ENCODE results near the gene DPP6. TPM values are rescaled to one million over a fixed set of nuclear protein-coding genes. Genes with fewer than 3 reads are reported as not detected.

The DPP6 gene
- total and polyA plus RNA-seq, 10 donors: 0.11 to 8.7 (median 3.0) TPM

DNA sequence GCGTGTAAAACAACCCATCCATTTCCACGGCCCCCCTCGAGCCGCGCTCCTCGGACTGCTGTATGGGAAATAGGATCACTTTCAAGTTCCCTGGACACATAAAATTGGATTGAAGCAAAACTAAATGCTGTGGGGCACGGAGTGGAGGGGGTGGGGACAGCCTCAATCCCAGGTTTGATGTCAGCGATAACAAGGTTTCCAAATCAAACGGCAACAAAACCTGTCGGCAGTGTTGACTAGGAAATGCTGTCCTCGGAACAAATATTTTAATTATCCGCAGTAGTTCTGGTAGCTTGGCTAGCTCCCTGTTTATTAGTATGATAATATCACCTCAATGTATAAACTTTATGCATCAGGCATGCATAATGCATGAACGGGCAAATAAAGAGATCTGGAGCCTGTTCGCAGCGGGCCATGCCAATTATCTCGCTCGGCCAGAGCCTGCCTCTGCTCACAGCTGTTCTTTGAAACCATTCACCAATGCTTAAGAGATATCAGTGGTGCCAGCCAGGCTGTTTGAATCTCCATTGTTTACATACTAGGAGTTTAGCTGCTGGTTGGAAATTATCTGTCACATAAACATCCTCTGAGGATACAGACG lies 789.6 kb downstream of the DPP6 start:
- 55 to 59% (median 56%) methylated on average over 18 of the region's 18 CpGs for WGBS, 5 donors
- no peaks in the 10 kb centered on the region for H3K4me1 ChIP-seq
- peaks cover 0 to 23% (median 0%) of the 10 kb centered on the region in 7 donors for H3K27me3 ChIP-seq (replicated peaks in 1 of 7)
- intact Hi-C loops (cut with DNase I; ENCODE audit: low total_unique reads): no loop called here
- TF ChIP-seq POLR2A (IDR thresholded peaks at IDR 0.05) (no peak), POLR2AphosphoS5 (IDR thresholded peaks at IDR 0.05) (no peak)
- TF ChIP-seq, protein P1, sequence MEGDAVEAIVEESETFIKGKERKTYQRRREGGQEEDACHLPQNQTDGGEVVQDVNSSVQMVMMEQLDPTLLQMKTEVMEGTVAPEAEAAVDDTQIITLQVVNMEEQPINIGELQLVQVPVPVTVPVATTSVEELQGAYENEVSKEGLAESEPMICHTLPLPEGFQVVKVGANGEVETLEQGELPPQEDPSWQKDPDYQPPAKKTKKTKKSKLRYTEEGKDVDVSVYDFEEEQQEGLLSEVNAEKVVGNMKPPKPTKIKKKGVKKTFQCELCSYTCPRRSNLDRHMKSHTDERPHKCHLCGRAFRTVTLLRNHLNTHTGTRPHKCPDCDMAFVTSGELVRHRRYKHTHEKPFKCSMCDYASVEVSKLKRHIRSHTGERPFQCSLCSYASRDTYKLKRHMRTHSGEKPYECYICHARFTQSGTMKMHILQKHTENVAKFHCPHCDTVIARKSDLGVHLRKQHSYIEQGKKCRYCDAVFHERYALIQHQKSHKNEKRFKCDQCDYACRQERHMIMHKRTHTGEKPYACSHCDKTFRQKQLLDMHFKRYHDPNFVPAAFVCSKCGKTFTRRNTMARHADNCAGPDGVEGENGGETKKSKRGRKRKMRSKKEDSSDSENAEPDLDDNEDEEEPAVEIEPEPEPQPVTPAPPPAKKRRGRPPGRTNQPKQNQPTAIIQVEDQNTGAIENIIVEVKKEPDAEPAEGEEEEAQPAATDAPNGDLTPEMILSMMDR (IDR thresholded peaks at IDR 0.05 in 8 of 11, conservative IDR thresholded peaks at IDR 0.05 in 3 of 11): no peak
- H3K9me3 ChIP-seq: peaks cover 0 to 3% (median 0%) of the 10 kb centered on the region in 8 donors
- DNase-seq: no peak
- H3K27ac ChIP-seq: no peak overlapping the region
- no peak overlapping the region for H3K4me3 ChIP-seq
- no peaks in the 10 kb centered on the region for H3K36me3 ChIP-seq

DNA sequence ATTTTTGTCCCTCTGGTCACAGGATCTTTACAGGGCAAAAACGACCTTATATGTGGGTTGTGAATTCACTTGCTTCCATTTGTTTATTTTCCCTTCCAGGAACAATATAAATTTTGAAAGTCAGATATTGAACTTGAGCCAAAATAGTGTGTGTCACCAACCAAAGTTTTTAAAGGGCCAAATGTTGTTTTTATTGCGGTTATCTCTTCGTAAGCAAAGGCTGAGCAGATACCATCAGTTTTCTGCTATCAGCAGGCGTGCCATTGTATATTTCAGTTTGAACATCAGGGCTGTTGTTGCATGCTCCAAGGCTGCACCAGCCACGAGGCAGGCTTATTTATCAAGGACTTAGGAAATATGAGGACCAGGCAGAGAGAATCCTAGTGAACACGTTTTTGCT lies 790.4 kb downstream of the DPP6 start:
- no peak for DNase-seq
- no peak overlapping the region for H3K4me3 ChIP-seq
- H3K9me3 ChIP-seq: no peaks in the 10 kb centered on the region
- TF ChIP-seq, protein P1 (IDR thresholded peaks at IDR 0.05 in 8 of 11, conservative IDR thresholded peaks at IDR 0.05 in 3 of 11): no peak
- TF ChIP-seq POLR2AphosphoS5 (IDR thresholded peaks at IDR 0.05): no peak
- no peak overlapping the region for H3K27ac ChIP-seq
- 25 to 35% (median 31%) methylated on average over 6 of the region's 6 CpGs for WGBS, 5 donors
- H3K27me3 ChIP-seq (replicated peaks in 1 of 7): peaks cover 0 to 25% (median 0%) of the 10 kb centered on the region in 7 donors
- no peaks in the 10 kb centered on the region for H3K4me1 ChIP-seq
- no peaks in the 10 kb centered on the region for H3K36me3 ChIP-seq
- intact Hi-C loops (cut with DNase I; ENCODE audit: low total_unique reads): no loop called here

DNA sequence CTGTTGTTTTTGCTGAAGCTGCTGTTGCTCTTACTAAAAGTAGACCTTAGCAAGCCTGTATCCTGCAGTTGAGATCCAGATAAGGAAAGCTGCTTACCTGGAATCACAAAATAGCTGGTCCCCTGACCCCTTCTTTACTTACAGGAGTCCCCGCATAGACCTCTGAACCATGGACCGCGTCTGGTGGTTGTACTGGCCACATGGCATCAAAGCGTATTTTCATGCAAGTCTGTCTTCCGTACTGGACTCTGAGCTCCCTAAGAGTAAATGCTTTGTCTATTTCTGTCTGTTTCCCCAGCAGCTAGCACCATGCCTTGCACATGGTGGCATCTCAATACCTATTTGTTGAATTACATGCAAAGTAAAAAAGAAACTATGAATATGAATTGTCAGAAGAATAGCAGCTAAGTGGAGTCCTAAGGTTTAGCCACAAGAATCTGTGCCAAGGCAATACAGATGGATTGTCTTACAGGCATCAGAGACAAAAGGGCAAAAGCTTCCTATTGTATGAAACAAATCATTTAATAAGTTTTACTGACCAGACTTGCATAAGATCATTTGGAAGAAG lies 791.6 kb downstream of the DPP6 start:
- Histone ChIP-seq H3K4me3 (no peak overlapping the region), H3K27me3 (replicated peaks in 1 of 7) (peaks cover 0 to 25% (median 0%) of the 10 kb centered on the region in 7 donors), H3K4me1 (no peaks in the 10 kb centered on the region), H3K36me3 (no peaks in the 10 kb centered on the region), H3K27ac (no peak overlapping the region), H3K9me3 (peaks cover 0 to under 1% (median 0%) of the 10 kb centered on the region in 8 donors)
- 85 to 95% (median 91%) methylated on average over 5 of the region's 5 CpGs for WGBS, 5 donors
- intact Hi-C loops (cut with DNase I; ENCODE audit: low total_unique reads): no loop called here
- TF ChIP-seq POLR2AphosphoS5 (IDR thresholded peaks at IDR 0.05) (no peak), POLR2A (IDR thresholded peaks at IDR 0.05) (no peak)
- TF ChIP-seq, protein P1 (IDR thresholded peaks at IDR 0.05 in 8 of 11, conservative IDR thresholded peaks at IDR 0.05 in 3 of 11): no peak
- no peak for DNase-seq

DNA sequence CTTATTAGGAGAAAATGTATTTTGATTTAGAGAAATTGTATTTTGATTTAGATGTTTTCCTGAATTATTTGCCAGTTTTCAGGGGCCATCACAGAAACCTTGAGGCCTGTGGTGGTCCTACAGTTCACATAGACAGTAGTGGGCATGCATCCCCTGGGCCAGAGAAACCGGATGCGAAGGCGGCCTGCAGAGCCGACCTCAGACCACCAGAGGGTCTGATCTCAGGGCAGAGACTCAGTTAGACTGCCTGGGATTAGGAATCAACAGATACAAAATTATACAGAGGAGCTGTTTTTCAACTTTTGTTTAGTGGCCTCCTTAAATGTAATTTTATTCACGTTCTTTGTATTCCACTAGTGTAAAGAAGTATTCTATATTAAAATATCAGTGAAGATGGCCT lies 792.3 kb downstream of the DPP6 start:
- no peaks in the 10 kb centered on the region for H3K36me3 ChIP-seq
- H3K27me3 ChIP-seq (replicated peaks in 1 of 7): peaks cover 0 to 25% (median 0%) of the 10 kb centered on the region in 7 donors
- intact Hi-C loops (cut with DNase I; ENCODE audit: low total_unique reads): no loop called here
- H3K4me3 ChIP-seq: no peak overlapping the region
- H3K27ac ChIP-seq: no peak overlapping the region
- no peak for DNase-seq
- no peaks in the 10 kb centered on the region for H3K4me1 ChIP-seq
- WGBS, 5 donors: 70 to 89% (median 83%) methylated on average over 5 of the region's 5 CpGs
- TF ChIP-seq POLR2AphosphoS5 (IDR thresholded peaks at IDR 0.05): no peak
- no peak for TF ChIP-seq POLR2A (IDR thresholded peaks at IDR 0.05)
- TF ChIP-seq, protein P1 (IDR thresholded peaks at IDR 0.05 in 8 of 11, conservative IDR thresholded peaks at IDR 0.05 in 3 of 11): no peak
- H3K9me3 ChIP-seq: peaks cover 0 to 6% (median under 1%) of the 10 kb centered on the region in 8 donors
